ENCODE measurements around the gene THBS2. TPM values are rescaled to one million over a fixed set of nuclear protein-coding genes. Genes with fewer than 3 reads are reported as not detected.

Gene THBS2
- total RNA-seq, 2 experiments from 2014 or later, result not detected

- DNase-seq (no peak), ATAC-seq (no peak)
- H3K4me1 Mint-ChIP-seq (ENCODE audit: low read depth), result no peaks in the 10 kb centered on the region
- H3K27me3 Mint-ChIP-seq (ENCODE audit: low read depth), result no peaks in the 10 kb centered on the region
- H3K9me3 Mint-ChIP-seq (ENCODE audit: insufficient read depth), result no peaks in the 10 kb centered on the region
- ChIA-PET POLR2A (no interaction called here), CTCF (no interaction called here)
- H3K4me3 Mint-ChIP-seq, result no peak overlapping the region
- no peaks in the 10 kb centered on the region for H3K36me3 Mint-ChIP-seq (ENCODE audit: low read depth)
- no peak overlapping the region for H3K27ac Mint-ChIP-seq
Observed at GRCh38 chr6:169169375-169169774, 84.3 kb downstream of the THBS2 start.

- H3K4me3 Mint-ChIP-seq, result no peak overlapping the region
- no peak overlapping the region for H3K27ac Mint-ChIP-seq
- no peaks in the 10 kb centered on the region for H3K36me3 Mint-ChIP-seq (ENCODE audit: low read depth)
- no peaks in the 10 kb centered on the region for H3K27me3 Mint-ChIP-seq (ENCODE audit: low read depth)
- no peaks in the 10 kb centered on the region for H3K9me3 Mint-ChIP-seq (ENCODE audit: insufficient read depth)
- DNase-seq (no peak), ATAC-seq (no peak)
- ChIA-PET CTCF (no interaction called here), POLR2A (no interaction called here)
- no peaks in the 10 kb centered on the region for H3K4me1 Mint-ChIP-seq (ENCODE audit: low read depth)
Observed at GRCh38 chr6:169168706-169169105, 84.9 kb downstream of the THBS2 start.

- DNase-seq, result no peak
- Mint-ChIP-seq H3K9me3 (ENCODE audit: insufficient read depth) (no peaks in the 10 kb centered on the region), H3K27ac (no peak overlapping the region), H3K4me3 (no peak overlapping the region), H3K4me1 (ENCODE audit: low read depth) (no peaks in the 10 kb centered on the region), H3K36me3 (ENCODE audit: low read depth) (no peaks in the 10 kb centered on the region), H3K27me3 (ENCODE audit: low read depth) (no peaks in the 10 kb centered on the region)
- no peak for ATAC-seq
- ChIA-PET CTCF (no interaction called here), POLR2A (no interaction called here)
Observed at GRCh38 chr6:169168302-169168630, 85.4 kb downstream of the THBS2 start.

GRCh38 chr6:169167581-169168301 lies 85.9 kb downstream of the THBS2 start:
- no peak for ATAC-seq
- Mint-ChIP-seq H3K36me3 (ENCODE audit: low read depth) (no peaks in the 10 kb centered on the region), H3K4me3 (no peak overlapping the region), H3K9me3 (ENCODE audit: insufficient read depth) (no peaks in the 10 kb centered on the region), H3K4me1 (ENCODE audit: low read depth) (no peaks in the 10 kb centered on the region), H3K27me3 (ENCODE audit: low read depth) (no peaks in the 10 kb centered on the region), H3K27ac (no peak overlapping the region)
- DNase-seq, result no peak
- ChIA-PET CTCF (no interaction called here), POLR2A (no interaction called here)

GRCh38 chr6:169166896-169167580 lies 86.6 kb downstream of the THBS2 start:
- H3K36me3 Mint-ChIP-seq (ENCODE audit: low read depth), result no peaks in the 10 kb centered on the region
- H3K27me3 Mint-ChIP-seq (ENCODE audit: low read depth), result no peaks in the 10 kb centered on the region
- H3K9me3 Mint-ChIP-seq (ENCODE audit: insufficient read depth), result no peaks in the 10 kb centered on the region
- no peak overlapping the region for H3K27ac Mint-ChIP-seq
- no peak overlapping the region for H3K4me3 Mint-ChIP-seq
- H3K4me1 Mint-ChIP-seq (ENCODE audit: low read depth), result no peaks in the 10 kb centered on the region
- DNase-seq, result no peak
- ChIA-PET POLR2A (no interaction called here), CTCF (no interaction called here)
- no peak for ATAC-seq
